GM21423 (cell line): ENCODE results near the gene SPTLC3.

Source experiments
- ATAC-seq: cut with Tn5 transposase; IDR thresholded peaks from one replicate; pipeline ENCODE4 v1.9.1; 2021; ENCODE audit warnings: mild to moderate bottlenecking, moderate library complexity; ENCODE audit not compliant: unreplicated experiment

Gene SPTLC3

GRCh38 chr20:13089950-13090469 lies 81.2 kb downstream of the SPTLC3 start:
- ATAC-seq, result no peak

- no peak for ATAC-seq
These were observed 83.3 kb downstream of the SPTLC3 start for GRCh38 chr20:13092111-13092510.

- no peak for ATAC-seq
These were observed 86.2 kb downstream of the SPTLC3 start for GRCh38 chr20:13094976-13095375.

GRCh38 chr20:13098720-13099355 lies 90.1 kb downstream of the SPTLC3 start:
- no peak for ATAC-seq

GRCh38 chr20:13099676-13100075 lies 90.9 kb downstream of the SPTLC3 start:
- ATAC-seq, result no peak

GRCh38 chr20:13101276-13101675 lies 92.5 kb downstream of the SPTLC3 start:
- ATAC-seq, result no peak

GRCh38 chr20:13101706-13102105 lies 92.9 kb downstream of the SPTLC3 start:
- no peak for ATAC-seq

GRCh38 chr20:13102237-13102636 lies 93.5 kb downstream of the SPTLC3 start:
- no peak for ATAC-seq

GRCh38 chr20:13102694-13103093 lies 93.9 kb downstream of the SPTLC3 start:
- no peak for ATAC-seq

- no peak for ATAC-seq
These were observed 96.3 kb downstream of the SPTLC3 start for GRCh38 chr20:13105039-13105438.

- ATAC-seq, result no peak
These were observed 97.2 kb downstream of the SPTLC3 start for GRCh38 chr20:13105864-13106457.

GRCh38 chr20:13109658-13110057 lies 100.9 kb downstream of the SPTLC3 start:
- no peak for ATAC-seq

GRCh38 chr20:13110796-13111195 lies 102.0 kb downstream of the SPTLC3 start:
- ATAC-seq, result no peak

- no peak for ATAC-seq
These were observed 102.6 kb downstream of the SPTLC3 start for GRCh38 chr20:13111249-13111911.

- no peak for ATAC-seq
These were observed 105.0 kb downstream of the SPTLC3 start for GRCh38 chr20:13113731-13114130.

- no peak for ATAC-seq
These were observed 108.4 kb downstream of the SPTLC3 start for GRCh38 chr20:13117200-13117599.

- no peak for ATAC-seq
These were observed 109.9 kb downstream of the SPTLC3 start for GRCh38 chr20:13118676-13119075.

GRCh38 chr20:13119583-13119982 lies 110.8 kb downstream of the SPTLC3 start:
- peak; percentile 65 for ATAC-seq

- no peak for ATAC-seq
These were observed 111.7 kb downstream of the SPTLC3 start for GRCh38 chr20:13120471-13120870.

GRCh38 chr20:13121840-13122515 lies 113.2 kb downstream of the SPTLC3 start:
- peak; percentile 61 for ATAC-seq

- ATAC-seq, result no peak
These were observed 116.7 kb downstream of the SPTLC3 start for GRCh38 chr20:13125486-13125885.

- no peak for ATAC-seq
These were observed 119.4 kb downstream of the SPTLC3 start for GRCh38 chr20:13128173-13128572.
